NK-92 (cell line): ENCODE measurements around the gene RAB4A.

Source experiments
- DNase-seq: peaks from one replicate; lab custom pipeline; 2025; ENCODE audit not compliant: unreplicated experiment; lab: John Stamatoyannopoulos, UW

RAB4A gene

GRCh38 chr1:229270547-229271447 is at the start of gene RAB4A:
TSS of gene RAB4A (plus strand) at chr1:229271111. CDS start at chr1:229271340, 229 bp downstream.
- no peak for DNase-seq

GRCh38 chr1:229222081-229222480 is 48.8 kb upstream of the RAB4A start:
- no peak for DNase-seq

- DNase-seq: no peak
Measured at GRCh38 chr1:229223498-229223897, 47.4 kb upstream of the RAB4A start.

- DNase-seq: no peak
Measured at GRCh38 chr1:229224308-229224707, 46.6 kb upstream of the RAB4A start.

- no peak for DNase-seq
Measured at GRCh38 chr1:229225331-229225782, 45.6 kb upstream of the RAB4A start.

GRCh38 chr1:229226796-229227195 is 44.1 kb upstream of the RAB4A start:
- DNase-seq: no peak

- DNase-seq: peak; percentile 6
Measured at GRCh38 chr1:229227298-229227919, 43.5 kb upstream of the RAB4A start.

- no peak for DNase-seq
Measured at GRCh38 chr1:229228522-229228921, 42.4 kb upstream of the RAB4A start.

- DNase-seq: no peak
Measured at GRCh38 chr1:229229137-229229720, 41.7 kb upstream of the RAB4A start.

- no peak for DNase-seq
Measured at GRCh38 chr1:229229721-229230139, 41.2 kb upstream of the RAB4A start.

GRCh38 chr1:229230140-229230892 is 40.6 kb upstream of the RAB4A start:
- no peak for DNase-seq

- no peak for DNase-seq
Measured at GRCh38 chr1:229230893-229231753, 39.8 kb upstream of the RAB4A start.

- DNase-seq: no peak
Measured at GRCh38 chr1:229231754-229232119, 39.2 kb upstream of the RAB4A start.

GRCh38 chr1:229234870-229235472 is 35.9 kb upstream of the RAB4A start:
- DNase-seq: no peak

GRCh38 chr1:229237320-229237719 is 33.6 kb upstream of the RAB4A start:
- no peak for DNase-seq

- no peak for DNase-seq
Measured at GRCh38 chr1:229238231-229238630, 32.7 kb upstream of the RAB4A start.

- no peak for DNase-seq
Measured at GRCh38 chr1:229238674-229239415, 32.1 kb upstream of the RAB4A start.

GRCh38 chr1:229240532-229240931 is 30.4 kb upstream of the RAB4A start:
- no peak for DNase-seq

GRCh38 chr1:229241390-229241789 is 29.5 kb upstream of the RAB4A start:
- no peak for DNase-seq
